Measurements from ENCODE around the gene OSGIN1.

Gene OSGIN1

DNA sequence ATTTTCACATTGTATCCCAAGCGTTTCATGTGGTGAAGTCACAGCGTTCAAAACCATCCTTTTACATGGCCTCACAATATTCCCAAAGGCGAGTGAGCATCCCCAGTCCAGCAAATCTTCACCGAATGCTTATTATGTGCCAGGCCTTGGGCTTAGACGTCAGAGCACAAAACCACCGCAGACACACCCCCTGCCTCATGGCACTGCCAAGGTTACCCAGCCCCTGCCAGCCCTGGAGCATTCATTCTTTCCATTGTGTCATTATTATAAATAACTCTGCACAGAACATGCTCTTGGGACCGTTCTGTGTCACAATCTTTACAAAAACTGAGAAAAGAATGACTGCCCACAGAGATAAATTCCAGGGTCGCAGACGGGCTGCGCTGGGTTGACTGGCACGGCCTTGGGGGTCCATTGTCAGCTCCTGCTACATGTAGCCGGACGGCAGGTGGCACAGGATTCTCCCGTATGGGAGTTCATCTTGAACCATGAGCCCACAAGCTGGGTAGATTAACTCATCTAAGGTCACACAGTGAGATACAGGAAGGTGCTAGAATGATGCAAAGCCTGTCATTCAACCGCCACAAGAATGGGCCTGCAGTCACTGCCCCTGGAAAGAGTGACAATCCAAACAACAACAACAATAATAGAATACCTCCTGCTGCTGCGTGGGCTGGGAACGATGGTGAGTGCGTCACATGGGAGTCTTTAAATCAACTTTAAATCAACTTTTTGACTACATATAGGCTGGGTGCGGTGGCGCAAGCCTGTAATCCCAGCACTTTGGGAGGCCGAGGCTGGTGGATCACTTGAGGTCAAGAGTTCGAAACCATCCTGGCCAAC lies 10.5 kb downstream of the OSGIN1 start:
- TF ChIP-seq, protein P1, sequence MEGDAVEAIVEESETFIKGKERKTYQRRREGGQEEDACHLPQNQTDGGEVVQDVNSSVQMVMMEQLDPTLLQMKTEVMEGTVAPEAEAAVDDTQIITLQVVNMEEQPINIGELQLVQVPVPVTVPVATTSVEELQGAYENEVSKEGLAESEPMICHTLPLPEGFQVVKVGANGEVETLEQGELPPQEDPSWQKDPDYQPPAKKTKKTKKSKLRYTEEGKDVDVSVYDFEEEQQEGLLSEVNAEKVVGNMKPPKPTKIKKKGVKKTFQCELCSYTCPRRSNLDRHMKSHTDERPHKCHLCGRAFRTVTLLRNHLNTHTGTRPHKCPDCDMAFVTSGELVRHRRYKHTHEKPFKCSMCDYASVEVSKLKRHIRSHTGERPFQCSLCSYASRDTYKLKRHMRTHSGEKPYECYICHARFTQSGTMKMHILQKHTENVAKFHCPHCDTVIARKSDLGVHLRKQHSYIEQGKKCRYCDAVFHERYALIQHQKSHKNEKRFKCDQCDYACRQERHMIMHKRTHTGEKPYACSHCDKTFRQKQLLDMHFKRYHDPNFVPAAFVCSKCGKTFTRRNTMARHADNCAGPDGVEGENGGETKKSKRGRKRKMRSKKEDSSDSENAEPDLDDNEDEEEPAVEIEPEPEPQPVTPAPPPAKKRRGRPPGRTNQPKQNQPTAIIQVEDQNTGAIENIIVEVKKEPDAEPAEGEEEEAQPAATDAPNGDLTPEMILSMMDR (conservative IDR thresholded peaks at IDR 0.05) = no peak
- no peak overlapping the region for H3K27ac ChIP-seq

DNA sequence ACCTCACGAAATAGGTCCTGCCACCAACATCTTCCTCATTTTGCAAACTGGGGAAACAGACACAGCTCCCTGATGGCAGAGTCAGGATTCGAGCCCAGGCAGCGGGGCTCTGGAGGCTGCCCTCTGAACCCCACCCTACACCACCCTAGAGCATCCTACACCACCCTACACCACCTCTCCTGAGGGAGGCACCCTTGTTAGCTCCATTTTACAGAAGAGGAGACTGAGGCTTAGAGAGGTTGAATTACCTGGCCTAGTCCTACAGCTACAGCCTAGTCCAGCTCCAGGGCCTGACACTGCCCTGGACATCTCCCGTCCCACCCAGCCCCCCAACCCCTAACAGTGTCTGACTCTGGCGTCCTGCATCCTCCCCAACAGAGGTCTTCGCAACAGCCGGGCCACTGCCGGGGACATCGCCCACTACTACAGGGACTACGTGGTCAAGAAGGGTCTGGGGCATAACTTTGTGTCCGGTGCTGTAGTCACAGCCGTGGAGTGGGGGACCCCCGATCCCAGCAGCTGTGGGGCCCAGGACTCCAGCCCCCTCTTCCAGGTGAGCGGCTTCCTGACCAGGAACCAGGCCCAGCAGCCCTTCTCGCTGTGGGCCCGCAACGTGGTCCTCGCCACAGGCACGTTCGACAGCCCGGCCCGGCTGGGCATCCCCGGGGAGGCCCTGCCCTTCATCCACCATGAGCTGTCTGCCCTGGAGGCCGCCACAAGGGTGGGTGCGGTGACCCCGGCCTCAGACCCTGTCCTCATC lies 11.8 kb downstream of the OSGIN1 start:
- no peak overlapping the region for H3K27ac ChIP-seq
- TF ChIP-seq, protein P1 (conservative IDR thresholded peaks at IDR 0.05) = no peak

DNA sequence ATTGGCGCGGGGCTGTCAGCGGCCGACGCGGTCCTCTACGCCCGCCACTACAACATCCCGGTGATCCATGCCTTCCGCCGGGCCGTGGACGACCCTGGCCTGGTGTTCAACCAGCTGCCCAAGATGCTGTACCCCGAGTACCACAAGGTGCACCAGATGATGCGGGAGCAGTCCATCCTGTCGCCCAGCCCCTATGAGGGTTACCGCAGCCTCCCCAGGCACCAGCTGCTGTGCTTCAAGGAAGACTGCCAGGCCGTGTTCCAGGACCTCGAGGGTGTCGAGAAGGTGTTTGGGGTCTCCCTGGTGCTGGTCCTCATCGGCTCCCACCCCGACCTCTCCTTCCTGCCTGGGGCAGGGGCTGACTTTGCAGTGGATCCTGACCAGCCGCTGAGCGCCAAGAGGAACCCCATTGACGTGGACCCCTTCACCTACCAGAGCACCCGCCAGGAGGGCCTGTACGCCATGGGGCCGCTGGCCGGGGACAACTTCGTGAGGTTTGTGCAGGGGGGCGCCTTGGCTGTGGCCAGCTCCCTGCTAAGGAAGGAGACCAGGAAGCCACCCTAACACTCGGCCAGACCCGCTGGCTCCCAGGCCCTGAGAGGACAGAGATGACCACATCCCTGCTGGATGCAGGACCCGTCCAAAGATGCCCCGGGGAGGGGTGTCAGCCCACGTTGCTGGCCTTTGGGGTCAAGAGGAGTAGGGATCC lies 12.6 kb downstream of the OSGIN1 start:
- H3K27ac ChIP-seq = no peak overlapping the region
- TF ChIP-seq, protein P1 (conservative IDR thresholded peaks at IDR 0.05) = no peak

DNA sequence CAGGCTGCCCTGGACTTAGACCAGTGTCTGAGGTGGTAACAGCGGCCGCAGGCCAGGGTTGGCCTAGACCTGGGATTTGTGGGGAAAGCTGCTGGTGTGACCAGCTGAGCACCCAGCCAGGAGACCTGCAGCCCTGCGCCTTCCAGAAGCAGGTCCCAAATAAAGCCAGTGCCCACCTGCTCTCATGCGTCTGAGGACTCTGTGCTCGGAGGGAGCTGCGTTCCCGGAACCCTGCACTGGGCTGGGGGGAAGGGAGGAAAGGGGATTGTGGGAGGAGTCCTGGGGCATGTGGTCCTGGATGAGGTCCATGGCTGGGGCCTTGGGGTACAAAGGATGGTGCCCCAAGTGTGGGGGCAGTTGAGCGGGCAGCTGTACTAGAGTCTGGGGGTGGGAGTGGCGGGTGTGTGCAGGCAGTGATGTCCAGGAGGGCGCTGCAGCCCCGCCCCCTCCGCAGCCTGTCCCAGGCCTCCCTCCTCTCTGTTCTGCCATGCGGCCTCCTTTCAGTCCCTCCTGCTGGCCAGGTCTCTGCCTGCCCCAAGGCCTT lies 13.2 kb downstream of the OSGIN1 start:
- no peak overlapping the region for H3K27ac ChIP-seq
- TF ChIP-seq, protein P1 (conservative IDR thresholded peaks at IDR 0.05) = no peak

DNA sequence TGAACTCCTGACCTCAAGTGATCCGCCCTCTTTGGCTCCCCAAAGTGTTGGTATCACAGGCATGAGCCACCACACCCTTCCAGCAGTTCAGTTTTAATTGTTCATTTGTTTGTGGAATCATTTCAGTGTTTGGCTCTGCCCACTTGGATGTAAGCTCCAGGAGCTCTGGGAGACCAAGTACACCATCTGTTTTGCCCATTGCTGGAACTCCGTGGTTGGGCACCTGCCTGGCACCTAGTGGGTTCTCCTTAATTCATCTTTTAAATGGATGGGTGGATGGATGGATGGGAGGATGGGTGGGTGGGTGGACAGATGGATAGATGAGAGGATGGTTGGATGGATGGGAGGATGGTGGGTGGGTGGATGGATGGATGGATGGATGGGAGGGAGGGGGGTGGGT lies 14.1 kb downstream of the OSGIN1 start:
- TF ChIP-seq, protein P1 (conservative IDR thresholded peaks at IDR 0.05) = no peak

DNA sequence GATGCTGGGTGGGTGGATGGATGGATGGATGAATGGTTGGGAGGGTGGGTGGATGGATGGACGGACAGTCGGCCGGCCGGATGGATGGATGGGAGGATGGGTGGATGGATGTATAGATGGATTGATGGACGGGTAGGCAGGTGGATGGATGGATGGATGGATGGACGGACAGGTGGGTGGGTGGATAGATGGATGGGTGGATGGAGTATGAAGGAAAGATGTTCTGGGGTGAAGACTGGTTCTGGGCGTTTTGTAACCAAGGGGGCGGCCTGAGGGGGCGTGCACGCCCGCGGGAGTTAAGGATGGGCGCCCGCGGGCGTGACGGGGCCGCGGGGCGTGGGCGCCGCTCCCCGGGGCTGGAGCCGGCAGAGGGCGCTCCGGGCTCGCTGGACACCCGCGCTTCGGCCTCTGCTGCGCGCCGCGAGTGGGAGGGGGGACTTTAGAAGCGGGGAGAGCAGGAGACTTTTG lies 14.8 kb downstream of the OSGIN1 start, which contains the start of gene NECAB2:
TSS of gene NECAB2 (plus strand) at position 407 of the 468 bp plus-strand sequence. CDS start 405 bp downstream, outside the sequence.
- TF ChIP-seq, protein P1 (conservative IDR thresholded peaks at IDR 0.05) = peak; percentile 84
- no peak within 1 kb of the TSS; the same call in 1 of the 2 replicates for H3K27ac ChIP-seq

More for the DNA sequence above, 14.1 kb downstream of the OSGIN1 start:
- no peak overlapping the region for H3K27ac ChIP-seq
